A549 (cell line): ENCODE measurements around the gene OR4D2.

ENCODE experiments used
- CEBPB ChIP-seq, 2 experiments: fragments of >200 bp in 1 of 2; sonication (Bioruptor Twin) in 1 of 2; formaldehyde crosslinking in 1 of 2; IDR thresholded peaks; 2 replicates each; pipeline ENCODE4 v1.6.1; 2012 to 2016
- EP300 ChIP-seq, 2 experiments: fragments of >200 bp; sonication (Bioruptor Twin); formaldehyde crosslinking; IDR thresholded peaks; 2 replicates in 1 of 2; 3 replicates in 1 of 2; pipeline ENCODE4 v1.6.1; 2016 to 2017
- GATA3 ChIP-seq: IDR thresholded peaks from 2 replicates; pipeline ENCODE4 v1.6.1; 2012; ENCODE audit warnings: borderline replicate concordance
- HDAC2 ChIP-seq: fragments of 200-600 bp; sonication (generic); IDR thresholded peaks from 2 replicates; pipeline ENCODE4 v1.6.1; 2016
- POLR2A ChIP-seq: IDR thresholded peaks from 2 replicates; pipeline ENCODE4 v1.6.1; 2012; ENCODE audit warnings: mild to moderate bottlenecking, low read length
- RCOR1 ChIP-seq: fragments of 150-350 bp; IDR thresholded peaks from 2 replicates; pipeline ENCODE4 v1.6.1; 2014; ENCODE audit warnings: antibody characterized with exemption, low read length, low read depth
- RFX5 ChIP-seq: fragments of 450-650 bp; IDR thresholded peaks from 2 replicates; pipeline ENCODE4 v1.7.1; 2014; ENCODE audit warnings: antibody characterized with exemption, mild to moderate bottlenecking, moderate library complexity
- SMC3 ChIP-seq: fragments of >200 bp; sonication (Bioruptor Twin); formaldehyde crosslinking; IDR thresholded peaks from 3 replicates; pipeline ENCODE4 v1.6.1; 2018; ENCODE audit warnings: inconsistent platforms
- SREBF2 ChIP-seq: fragments of 450-650 bp; IDR thresholded peaks from 2 replicates; pipeline ENCODE4 v1.6.1; 2014; ENCODE audit warnings: mild to moderate bottlenecking, moderate library complexity
- TF ChIP-seq, protein P1 (sequence below): fragments of >200 bp; sonication (Bioruptor Twin); formaldehyde crosslinking; IDR thresholded peaks from 3 replicates; pipeline ENCODE4 v1.5.1; 2016
- TF ChIP-seq, protein P2 (sequence below): IDR thresholded peaks from 2 replicates; pipeline ENCODE4 v1.6.1; 2012; ENCODE audit warnings: low read depth, borderline replicate concordance

DNA sequence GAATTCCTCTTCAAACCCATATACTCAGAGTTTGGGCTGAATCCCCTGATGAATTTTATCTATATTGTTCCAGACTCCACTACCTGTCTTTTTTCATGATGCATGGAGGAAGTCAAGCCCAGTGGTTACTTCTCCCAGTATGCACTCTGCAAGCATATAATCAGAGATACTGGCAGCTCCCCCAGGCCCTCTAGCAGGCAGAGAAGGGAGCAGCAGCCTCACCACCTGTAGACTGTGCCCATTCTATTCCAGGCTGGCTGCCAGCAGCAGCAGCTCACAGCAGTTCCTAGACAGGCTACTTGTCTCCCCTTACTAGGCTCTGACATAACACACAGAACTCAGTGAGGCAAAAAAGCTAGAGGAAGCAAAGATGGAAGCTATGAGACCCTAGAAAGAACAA, 48.9 kb downstream of the OR4D2 start:
- TF ChIP-seq CEBPB (IDR thresholded peaks at IDR 0.05) (no peak), EP300 (IDR thresholded peaks at IDR 0.05) (no peak), POLR2A (no peak), RCOR1 (no peak), RFX5 (no peak), GATA3 (no peak), HDAC2 (no peak), SMC3 (no peak), SREBF2 (no peak)
- TF ChIP-seq, protein P1, sequence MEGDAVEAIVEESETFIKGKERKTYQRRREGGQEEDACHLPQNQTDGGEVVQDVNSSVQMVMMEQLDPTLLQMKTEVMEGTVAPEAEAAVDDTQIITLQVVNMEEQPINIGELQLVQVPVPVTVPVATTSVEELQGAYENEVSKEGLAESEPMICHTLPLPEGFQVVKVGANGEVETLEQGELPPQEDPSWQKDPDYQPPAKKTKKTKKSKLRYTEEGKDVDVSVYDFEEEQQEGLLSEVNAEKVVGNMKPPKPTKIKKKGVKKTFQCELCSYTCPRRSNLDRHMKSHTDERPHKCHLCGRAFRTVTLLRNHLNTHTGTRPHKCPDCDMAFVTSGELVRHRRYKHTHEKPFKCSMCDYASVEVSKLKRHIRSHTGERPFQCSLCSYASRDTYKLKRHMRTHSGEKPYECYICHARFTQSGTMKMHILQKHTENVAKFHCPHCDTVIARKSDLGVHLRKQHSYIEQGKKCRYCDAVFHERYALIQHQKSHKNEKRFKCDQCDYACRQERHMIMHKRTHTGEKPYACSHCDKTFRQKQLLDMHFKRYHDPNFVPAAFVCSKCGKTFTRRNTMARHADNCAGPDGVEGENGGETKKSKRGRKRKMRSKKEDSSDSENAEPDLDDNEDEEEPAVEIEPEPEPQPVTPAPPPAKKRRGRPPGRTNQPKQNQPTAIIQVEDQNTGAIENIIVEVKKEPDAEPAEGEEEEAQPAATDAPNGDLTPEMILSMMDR: no peak
- TF ChIP-seq, protein P2, sequence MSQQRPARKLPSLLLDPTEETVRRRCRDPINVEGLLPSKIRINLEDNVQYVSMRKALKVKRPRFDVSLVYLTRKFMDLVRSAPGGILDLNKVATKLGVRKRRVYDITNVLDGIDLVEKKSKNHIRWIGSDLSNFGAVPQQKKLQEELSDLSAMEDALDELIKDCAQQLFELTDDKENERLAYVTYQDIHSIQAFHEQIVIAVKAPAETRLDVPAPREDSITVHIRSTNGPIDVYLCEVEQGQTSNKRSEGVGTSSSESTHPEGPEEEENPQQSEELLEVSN: no peak
